ENCODE data around the gene ANO2.

The ANO2 gene

DNA sequence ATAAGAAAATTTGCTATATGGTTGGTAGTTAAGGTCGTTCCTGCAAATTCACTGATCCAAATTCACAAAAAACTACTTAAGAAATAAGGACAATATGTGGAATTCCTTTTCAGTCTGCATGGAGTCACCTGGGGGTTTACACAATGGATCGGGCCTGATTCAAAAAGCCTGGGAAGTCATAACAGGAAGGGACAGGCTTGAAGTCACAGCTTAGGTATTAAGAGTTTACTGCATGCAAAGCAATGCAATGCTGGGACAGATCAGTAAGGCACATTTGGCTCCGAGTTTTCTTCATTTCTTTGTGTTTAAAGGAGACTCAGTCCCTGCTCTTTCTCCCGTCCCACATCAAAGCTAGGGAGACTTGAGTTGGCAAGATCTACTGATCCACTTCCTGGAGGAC lies 359.9 kb downstream of the ANO2 start:
- TF ChIP-seq CTCF (conservative IDR thresholded peaks at IDR 0.05; ENCODE audit: low read depth, low read length): no peak
- H3K4me3 ChIP-seq (ENCODE audit: low read depth, low read length): no peak overlapping the region
- DNase-seq (ENCODE audit: low read depth): no peak

DNA sequence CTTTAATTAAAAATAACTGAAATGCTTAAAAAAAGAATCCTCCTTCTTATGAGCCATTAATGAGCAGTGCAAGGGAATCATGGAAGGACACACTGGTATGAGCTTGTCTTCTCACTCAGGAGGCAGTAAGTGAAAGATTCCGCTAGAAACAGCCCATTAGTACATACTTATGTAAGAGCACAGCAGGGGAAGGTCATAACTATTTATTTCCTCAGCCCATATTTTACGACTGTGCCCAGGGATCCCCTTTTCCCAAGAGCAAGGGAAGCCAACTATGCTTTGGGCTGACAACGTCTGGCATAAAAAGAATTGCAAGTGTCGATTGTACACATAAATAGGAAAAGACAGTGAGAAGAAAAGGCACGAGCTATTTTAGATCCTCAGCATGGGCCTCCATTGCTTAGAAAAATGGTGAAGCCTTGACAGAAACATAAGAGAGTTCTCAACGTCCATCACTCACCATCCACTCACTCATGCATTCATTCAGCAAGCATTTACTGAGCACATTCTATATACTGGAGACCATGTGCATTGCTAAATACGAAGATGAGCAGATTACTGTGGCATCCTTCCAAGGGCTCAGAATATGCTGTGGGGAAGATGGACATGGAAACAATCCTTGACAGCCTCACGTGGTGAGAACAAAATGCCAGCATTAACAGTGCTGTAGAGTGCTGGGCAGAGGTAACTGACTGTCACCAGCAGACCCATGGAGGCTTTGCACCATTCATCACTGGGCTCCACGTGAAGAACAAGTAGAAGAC lies 360.5 kb downstream of the ANO2 start:
- DNase-seq (ENCODE audit: low read depth): no peak
- TF ChIP-seq CTCF (conservative IDR thresholded peaks at IDR 0.05; ENCODE audit: low read depth, low read length): no peak
- no peak overlapping the region for H3K4me3 ChIP-seq (ENCODE audit: low read depth, low read length)

DNA sequence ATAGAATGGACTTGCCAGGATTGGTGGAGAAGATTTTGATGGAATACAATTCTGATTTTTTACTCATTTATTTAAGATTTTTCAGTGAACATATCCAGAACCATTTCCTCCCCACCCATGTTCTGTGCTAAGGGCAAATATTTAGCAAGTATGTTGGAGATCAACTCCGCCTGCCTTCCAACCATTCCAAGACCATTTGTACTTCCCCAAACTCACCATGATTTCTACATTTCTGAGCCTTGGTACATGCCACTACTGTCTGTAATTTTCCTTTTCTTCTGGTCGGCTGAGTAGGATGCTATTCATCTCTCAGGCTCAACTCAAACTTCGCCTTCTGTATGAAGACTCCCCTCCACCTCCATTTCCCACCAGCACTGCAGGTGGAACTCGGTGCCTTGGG lies 362.5 kb downstream of the ANO2 start:
- TF ChIP-seq CTCF (conservative IDR thresholded peaks at IDR 0.05; ENCODE audit: low read depth, low read length): no peak
- H3K4me3 ChIP-seq (ENCODE audit: low read depth, low read length): no peak overlapping the region
- DNase-seq (ENCODE audit: low read depth): no peak

DNA sequence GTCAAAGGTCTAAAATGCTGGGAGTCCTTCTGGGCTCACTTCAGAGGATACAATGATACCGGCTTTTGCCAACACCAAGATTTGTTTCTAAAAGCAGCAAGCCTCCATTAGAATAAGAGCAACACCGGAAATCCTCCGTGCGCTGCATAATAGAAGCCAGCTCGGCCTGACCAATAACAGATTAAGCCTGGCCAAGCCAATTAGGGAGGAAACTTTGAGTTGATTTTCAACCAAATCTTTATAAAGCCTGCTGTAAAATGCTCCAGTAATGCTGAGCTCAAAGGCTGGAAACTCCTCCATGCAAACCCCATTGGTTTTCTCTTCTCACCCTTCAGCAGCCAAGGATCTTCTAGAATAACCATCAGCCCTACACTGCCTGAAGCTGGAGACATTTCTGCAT lies 363.0 kb downstream of the ANO2 start:
- no peak for TF ChIP-seq CTCF (conservative IDR thresholded peaks at IDR 0.05; ENCODE audit: low read depth, low read length)
- DNase-seq (ENCODE audit: low read depth): no peak
- no peak overlapping the region for H3K4me3 ChIP-seq (ENCODE audit: low read depth, low read length)

DNA sequence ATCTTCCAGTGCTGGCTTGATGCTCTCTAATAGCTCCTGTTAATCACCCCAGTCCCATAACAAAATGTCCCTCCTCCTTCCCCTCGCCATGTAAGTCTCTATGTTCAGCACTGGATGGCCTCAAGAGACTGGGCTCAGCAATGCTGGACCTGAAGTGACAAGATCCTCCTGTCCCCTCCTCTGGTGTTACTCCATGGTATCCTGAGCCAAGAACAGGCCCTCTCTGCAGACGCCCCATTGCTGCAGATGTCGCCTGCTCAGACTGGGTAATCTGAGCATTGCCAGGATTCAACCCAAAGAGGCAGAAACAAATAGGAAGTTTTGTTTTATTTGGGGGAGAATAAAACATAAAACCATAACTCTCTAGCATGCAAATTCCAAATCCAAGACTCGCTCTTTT lies 363.4 kb downstream of the ANO2 start:
- DNase-seq (ENCODE audit: low read depth): no peak
- H3K4me3 ChIP-seq (ENCODE audit: low read depth, low read length): no peak overlapping the region
- TF ChIP-seq CTCF (conservative IDR thresholded peaks at IDR 0.05; ENCODE audit: low read depth, low read length): no peak

DNA sequence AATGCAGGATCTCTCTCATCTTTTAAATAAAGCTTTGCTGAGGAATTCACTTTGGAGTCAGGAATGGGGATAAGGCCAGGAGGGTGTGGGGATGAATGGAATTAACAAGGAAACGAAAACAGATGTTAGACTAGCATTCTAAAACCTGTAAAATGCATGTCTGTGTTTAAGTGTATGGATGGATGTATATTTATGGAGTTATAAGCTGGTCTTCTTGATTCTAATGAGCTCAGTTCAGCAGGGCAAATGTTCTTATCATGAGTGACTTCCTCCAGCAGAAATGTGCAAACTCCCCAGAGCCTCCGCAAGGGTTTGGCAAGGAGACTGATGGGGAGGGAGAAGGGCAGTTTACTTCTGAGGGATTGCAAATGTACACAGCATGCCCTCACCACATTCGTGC lies 364.0 kb downstream of the ANO2 start:
- no peak overlapping the region for H3K4me3 ChIP-seq (ENCODE audit: low read depth, low read length)
- no peak for TF ChIP-seq CTCF (conservative IDR thresholded peaks at IDR 0.05; ENCODE audit: low read depth, low read length)
- no peak for DNase-seq (ENCODE audit: low read depth)

GRCh38 chr12:5578775-5579174 lies 366.3 kb downstream of the ANO2 start:
- H3K4me3 ChIP-seq (ENCODE audit: low read depth, low read length): no peak overlapping the region
- TF ChIP-seq CTCF (conservative IDR thresholded peaks at IDR 0.05; ENCODE audit: low read depth, low read length): no peak
- DNase-seq (ENCODE audit: low read depth): no peak

Data from choroid plexus epithelial cell (primary cell).